SK-N-SH (cell line): ENCODE data around the gene ROBO3. TPM values are rescaled to one million over a fixed set of nuclear protein-coding genes. Genes with fewer than 3 reads are reported as not detected.

ENCODE experiments used
- CTCF ChIA-PET: fragments of 300-600, 350-600 bp; formaldehyde crosslinking; extraction: SDS; loops from one replicate; lab custom pipeline; 2021; lab: Yijun Ruan, JAX
- POLR2A ChIA-PET: fragments of 350-600 bp; sonication (Branson Sonifier 250); formaldehyde crosslinking; extraction: SDS; loops from one replicate; lab custom pipeline; 2020; ENCODE audit warnings: antibody characterized with exemption, inconsistent platforms; lab: Yijun Ruan, JAX
- DNase-seq: peaks from one replicate; pipeline ENCODE4 v3.0.0; 2012
- H2AFZ ChIP-seq: fragments of 200-600 bp; sonication (generic); 2 replicates; pipeline ENCODE4 v1.8.1; 2016; ENCODE audit warnings: antibody characterized with exemption, mild to moderate bottlenecking, low read depth
- H3F3A ChIP-seq: fragments of 200-600 bp; sonication (generic); replicated peaks from 2 replicates; pipeline ENCODE3; 2016; ENCODE audit warnings: antibody characterized with exemption, mild to moderate bottlenecking; ENCODE audit not compliant: insufficient read depth
- H3K27ac ChIP-seq, 2 experiments: fragments of 200-500 bp in 1 of 2; fragments of 200-600 bp in 1 of 2; sonication (Bioruptor generic) in 1 of 2; sonication (generic), shearing (Covaris generic) in 1 of 2; 2 replicates each; pipeline versions ENCODE4 v1.5.1 to v1.6.1; 2014 to 2016; ENCODE audit warnings: low read depth in 2 of 2, inconsistent platforms in 1 of 2, low read length in 1 of 2, mild to moderate bottlenecking in 1 of 2, mixed read lengths in 1 of 2
- H3K27me3 ChIP-seq: fragments of 200-600 bp; sonication (generic), shearing (Covaris generic); 2 replicates; pipeline ENCODE4 v1.6.1; 2016; ENCODE audit warnings: mixed run types; ENCODE audit not compliant: insufficient read depth
- H3K36me3 ChIP-seq, 2 experiments: fragments of 200-500 bp in 1 of 2; fragments of 200-600 bp in 1 of 2; sonication (Bioruptor generic) in 1 of 2; sonication (generic) in 1 of 2; replicated peaks in 1 of 2; 2 replicates each; pipeline versions ENCODE3 to v1.5.1; 2014 to 2016; ENCODE audit warnings: low read length in 1 of 2, mild to moderate bottlenecking in 1 of 2; ENCODE audit not compliant: insufficient read depth in 2 of 2, control insufficient read depth in 1 of 2
- H3K4me1 ChIP-seq, 2 experiments: fragments of 200-500 bp in 1 of 2; fragments of 200-600 bp in 1 of 2; sonication (Bioruptor generic) in 1 of 2; sonication (generic), shearing (Covaris generic) in 1 of 2; 2 replicates each; pipeline versions ENCODE4 v1.5.1 to v1.6.1; 2014 to 2016; ENCODE audit warnings: low read depth in 1 of 2, low read length in 1 of 2, mixed run types in 1 of 2; ENCODE audit not compliant: insufficient read depth in 2 of 2, control insufficient read depth in 1 of 2
- H3K4me2 ChIP-seq: fragments of 200-600 bp; sonication (generic), shearing (Covaris generic); 2 replicates; pipeline ENCODE4 v1.6.1; 2017; ENCODE audit warnings: mixed run types
- H3K4me3 ChIP-seq, 2 experiments: fragments of 200-500 bp in 1 of 2; fragments of 200-600 bp in 1 of 2; sonication (Bioruptor generic) in 1 of 2; sonication (generic), shearing (Covaris generic) in 1 of 2; 2 replicates each; pipeline versions ENCODE4 v1.5.1 to v1.8.1; 2014 to 2016; ENCODE audit warnings: low read depth in 2 of 2, inconsistent platforms in 1 of 2, low read length in 1 of 2, mild to moderate bottlenecking in 1 of 2, mixed read lengths in 1 of 2, moderate library complexity in 1 of 2
- H3K79me2 ChIP-seq: fragments of 200-600 bp; sonication (generic); 2 replicates; pipeline ENCODE4 v1.8.1; 2017; ENCODE audit warnings: mild to moderate bottlenecking; ENCODE audit not compliant: insufficient read depth
- H3K9ac ChIP-seq: fragments of 200-600 bp; sonication (generic); 2 replicates; pipeline ENCODE4 v1.6.1; 2017; ENCODE audit warnings: mixed run types
- H3K9me2 ChIP-seq: fragments of 200-600 bp; sonication (generic); 2 replicates; pipeline ENCODE4 v1.6.1; 2017; ENCODE audit warnings: mixed run types
- H3K9me3 ChIP-seq: fragments of 200-600 bp; sonication (generic); 2 replicates; pipeline ENCODE4 v1.6.1; 2017; ENCODE audit warnings: mixed run types, mild to moderate bottlenecking, moderate library complexity
- H4K20me1 ChIP-seq: fragments of 200-600 bp; sonication (generic); 2 replicates; pipeline ENCODE4 v1.6.1; 2017; ENCODE audit warnings: mild to moderate bottlenecking, mixed run types; ENCODE audit not compliant: insufficient read depth
- EZH2phosphoT487 ChIP-seq: fragments of 200-600 bp; sonication (generic); IDR thresholded peaks from 2 replicates; pipeline ENCODE4 v1.6.1; 2017; ENCODE audit warnings: low read depth, mixed run types, mild to moderate bottlenecking, antibody characterized with exemption, moderate library complexity, borderline replicate concordance
- FOSL2 ChIP-seq: IDR thresholded peaks from 2 replicates; pipeline ENCODE4 v1.4.0; 2012; ENCODE audit warnings: low read depth, mild to moderate bottlenecking, moderate library complexity, borderline replicate concordance
- FOXJ3 ChIP-seq: sonication (generic); formaldehyde crosslinking; IDR thresholded peaks from 2 replicates; pipeline ENCODE4 v1.5.1; 2020; ENCODE audit warnings: mild to moderate bottlenecking, missing genetic modification reagents
- GABPA ChIP-seq: IDR thresholded peaks from 2 replicates; pipeline ENCODE4 v1.4.0; 2012; ENCODE audit warnings: low read depth, mild to moderate bottlenecking
- GATA2 ChIP-seq: sonication (generic); formaldehyde crosslinking; IDR thresholded peaks from 2 replicates; pipeline ENCODE4 v1.5.0; 2020; ENCODE audit warnings: mild to moderate bottlenecking, missing genetic modification reagents
- NFIC ChIP-seq: IDR thresholded peaks from 2 replicates; pipeline ENCODE4 v1.4.0; 2012; ENCODE audit warnings: borderline replicate concordance
- RAD21 ChIP-seq: IDR thresholded peaks from 2 replicates; pipeline ENCODE4 v1.6.1; 2012; ENCODE audit warnings: mild to moderate bottlenecking, low read length
- RFX5 ChIP-seq: IDR thresholded peaks from 2 replicates; pipeline ENCODE4 v1.6.1; 2012; ENCODE audit warnings: mild to moderate bottlenecking, improper control_type of control experiment, low read length
- TEAD4 ChIP-seq: IDR thresholded peaks from 2 replicates; pipeline ENCODE4 v1.4.0; 2012; ENCODE audit warnings: mild to moderate bottlenecking, borderline replicate concordance; ENCODE audit not compliant: insufficient read depth
- WGBS: methylation state at CpG from one replicate; pipeline ENCODE4 v1.1.6; 2017; ENCODE audit warnings: low lambda C conversion rate; 5-methylcytosine and 5-hydroxymethylcytosine counted together
- polyA plus RNA-seq, 3 experiments: library from polyadenylated mRNA; depleted of rRNA; stranded (reverse); fragments of >200 nt; gene quantifications; 2 replicates each; pipeline ENCODE4 v1.2.3, GENCODE V29; 2012
- TF ChIP-seq, protein P1 (sequence below): fragments of 200-600 bp; sonication (generic); IDR thresholded peaks from 2 replicates; pipeline ENCODE4 v1.6.1; 2017; ENCODE audit warnings: antibody characterized with exemption, mild to moderate bottlenecking, moderate library complexity
- TF ChIP-seq, protein P2 (sequence below): IDR thresholded peaks from 2 replicates; pipeline ENCODE4 v1.6.1; 2012; ENCODE audit warnings: mild to moderate bottlenecking, low read depth, low read length, moderate library complexity
- TF ChIP-seq, protein P3 (sequence below): IDR thresholded peaks from 2 replicates; pipeline ENCODE4 v1.4.0; 2012; ENCODE audit warnings: low read depth

ROBO3 gene
- polyA plus RNA-seq, 1 of the 3 experiments (the other 2 are of a cell fraction): 59.8 TPM

DNA sequence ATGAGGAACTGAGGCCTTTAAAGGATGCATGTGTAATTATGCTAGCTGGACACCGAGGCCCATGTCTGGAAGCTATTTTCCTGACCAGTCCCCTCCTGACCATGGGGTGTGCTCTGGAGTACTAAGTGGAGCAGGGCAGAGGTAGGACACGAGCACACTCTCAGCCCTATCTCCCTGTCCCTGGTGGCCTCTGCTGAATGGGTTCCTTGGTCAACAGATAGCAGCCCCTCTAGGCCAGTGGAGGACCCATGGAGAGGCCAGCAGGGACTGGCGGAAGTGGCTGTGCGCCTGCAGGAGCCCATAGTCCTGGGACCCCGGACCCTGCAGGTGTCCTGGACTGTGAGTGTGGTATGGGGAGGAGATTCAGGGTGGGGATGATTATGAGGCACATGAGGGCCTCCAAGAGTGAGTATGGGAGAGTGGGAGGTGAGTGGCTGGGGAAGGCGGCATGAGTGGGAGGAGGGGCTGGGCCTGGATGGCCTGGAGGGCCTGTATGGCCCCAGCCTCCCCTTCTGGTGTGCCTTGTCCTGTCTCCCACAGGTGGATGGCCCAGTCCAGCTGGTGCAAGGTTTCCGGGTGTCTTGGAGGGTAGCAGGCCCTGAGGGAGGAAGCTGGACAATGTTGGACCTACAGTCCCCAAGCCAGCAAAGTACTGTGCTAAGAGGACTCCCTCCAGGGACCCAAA lies 9.5 kb downstream of the ROBO3 start:
- TF ChIP-seq GATA2 (CRISPR knock-in tag) (no peak), RAD21 (no peak), NFIC (no peak), EZH2phosphoT487 (no peak)
- TF ChIP-seq, protein P1, sequence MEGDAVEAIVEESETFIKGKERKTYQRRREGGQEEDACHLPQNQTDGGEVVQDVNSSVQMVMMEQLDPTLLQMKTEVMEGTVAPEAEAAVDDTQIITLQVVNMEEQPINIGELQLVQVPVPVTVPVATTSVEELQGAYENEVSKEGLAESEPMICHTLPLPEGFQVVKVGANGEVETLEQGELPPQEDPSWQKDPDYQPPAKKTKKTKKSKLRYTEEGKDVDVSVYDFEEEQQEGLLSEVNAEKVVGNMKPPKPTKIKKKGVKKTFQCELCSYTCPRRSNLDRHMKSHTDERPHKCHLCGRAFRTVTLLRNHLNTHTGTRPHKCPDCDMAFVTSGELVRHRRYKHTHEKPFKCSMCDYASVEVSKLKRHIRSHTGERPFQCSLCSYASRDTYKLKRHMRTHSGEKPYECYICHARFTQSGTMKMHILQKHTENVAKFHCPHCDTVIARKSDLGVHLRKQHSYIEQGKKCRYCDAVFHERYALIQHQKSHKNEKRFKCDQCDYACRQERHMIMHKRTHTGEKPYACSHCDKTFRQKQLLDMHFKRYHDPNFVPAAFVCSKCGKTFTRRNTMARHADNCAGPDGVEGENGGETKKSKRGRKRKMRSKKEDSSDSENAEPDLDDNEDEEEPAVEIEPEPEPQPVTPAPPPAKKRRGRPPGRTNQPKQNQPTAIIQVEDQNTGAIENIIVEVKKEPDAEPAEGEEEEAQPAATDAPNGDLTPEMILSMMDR: no peak
- POLR2A ChIA-PET: no interaction called here
- Histone ChIP-seq H3F3A (no peaks in the 10 kb centered on the region), H3K36me3 (no peaks in the 10 kb centered on the region), H3K27me3 (peaks cover 6% of the 10 kb centered on the region; the same call in 1 of the 2 replicates), H4K20me1 (no peaks in the 10 kb centered on the region), H3K79me2 (no peaks in the 10 kb centered on the region; the same call in 1 of the 2 replicates), H3K9me3 (no peaks in the 10 kb centered on the region), H3K4me1 (peaks cover 0 to 17% of the 10 kb centered on the region in 2 experiments; a peak in 1 of 4 replicates), H3K9me2 (no peaks in the 10 kb centered on the region), H3K27ac (no peak overlapping the region), H3K4me3 (no peak overlapping the region), H3K9ac (no peak overlapping the region), H3K4me2 (no peak overlapping the region), H2AFZ (no peak overlapping the region)
- CTCF ChIA-PET: interaction anchor here (1.0 to 1.4 kb wide), 2 partner anchors 9 to 37 kb away, joined by 5 read pairs; no protein-coding TSS in a partner anchor
- 86% methylated on average over 6 of the region's 7 CpGs for WGBS
- DNase-seq: no peak

DNA sequence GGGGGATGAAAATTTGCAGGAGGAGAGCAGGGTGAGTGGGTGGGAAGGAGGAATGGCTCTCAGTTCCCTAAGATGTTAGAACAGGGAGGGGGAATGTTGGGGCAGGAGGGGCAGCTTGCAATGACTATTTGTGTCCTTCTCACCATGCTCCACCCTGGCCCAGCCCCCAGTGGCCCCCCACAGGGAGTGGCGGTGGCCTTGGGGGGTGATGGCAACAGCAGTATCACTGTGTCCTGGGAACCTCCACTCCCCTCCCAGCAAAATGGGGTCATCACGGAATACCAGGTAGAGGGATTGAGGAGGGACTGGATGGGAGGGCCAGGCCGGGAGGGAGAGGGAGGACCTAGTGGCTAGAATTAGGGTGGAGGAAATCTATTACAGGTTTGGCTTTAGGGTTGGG lies 10.2 kb downstream of the ROBO3 start:
- TF ChIP-seq GATA2 (CRISPR knock-in tag) (no peak), RFX5 (no peak), RAD21 (no peak), FOSL2 (no peak), GABPA (no peak), FOXJ3 (CRISPR knock-in tag) (no peak), NFIC (no peak), TEAD4 (no peak)
- TF ChIP-seq, protein P2, sequence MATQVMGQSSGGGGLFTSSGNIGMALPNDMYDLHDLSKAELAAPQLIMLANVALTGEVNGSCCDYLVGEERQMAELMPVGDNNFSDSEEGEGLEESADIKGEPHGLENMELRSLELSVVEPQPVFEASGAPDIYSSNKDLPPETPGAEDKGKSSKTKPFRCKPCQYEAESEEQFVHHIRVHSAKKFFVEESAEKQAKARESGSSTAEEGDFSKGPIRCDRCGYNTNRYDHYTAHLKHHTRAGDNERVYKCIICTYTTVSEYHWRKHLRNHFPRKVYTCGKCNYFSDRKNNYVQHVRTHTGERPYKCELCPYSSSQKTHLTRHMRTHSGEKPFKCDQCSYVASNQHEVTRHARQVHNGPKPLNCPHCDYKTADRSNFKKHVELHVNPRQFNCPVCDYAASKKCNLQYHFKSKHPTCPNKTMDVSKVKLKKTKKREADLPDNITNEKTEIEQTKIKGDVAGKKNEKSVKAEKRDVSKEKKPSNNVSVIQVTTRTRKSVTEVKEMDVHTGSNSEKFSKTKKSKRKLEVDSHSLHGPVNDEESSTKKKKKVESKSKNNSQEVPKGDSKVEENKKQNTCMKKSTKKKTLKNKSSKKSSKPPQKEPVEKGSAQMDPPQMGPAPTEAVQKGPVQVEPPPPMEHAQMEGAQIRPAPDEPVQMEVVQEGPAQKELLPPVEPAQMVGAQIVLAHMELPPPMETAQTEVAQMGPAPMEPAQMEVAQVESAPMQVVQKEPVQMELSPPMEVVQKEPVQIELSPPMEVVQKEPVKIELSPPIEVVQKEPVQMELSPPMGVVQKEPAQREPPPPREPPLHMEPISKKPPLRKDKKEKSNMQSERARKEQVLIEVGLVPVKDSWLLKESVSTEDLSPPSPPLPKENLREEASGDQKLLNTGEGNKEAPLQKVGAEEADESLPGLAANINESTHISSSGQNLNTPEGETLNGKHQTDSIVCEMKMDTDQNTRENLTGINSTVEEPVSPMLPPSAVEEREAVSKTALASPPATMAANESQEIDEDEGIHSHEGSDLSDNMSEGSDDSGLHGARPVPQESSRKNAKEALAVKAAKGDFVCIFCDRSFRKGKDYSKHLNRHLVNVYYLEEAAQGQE: no peak
- TF ChIP-seq, protein P3, sequence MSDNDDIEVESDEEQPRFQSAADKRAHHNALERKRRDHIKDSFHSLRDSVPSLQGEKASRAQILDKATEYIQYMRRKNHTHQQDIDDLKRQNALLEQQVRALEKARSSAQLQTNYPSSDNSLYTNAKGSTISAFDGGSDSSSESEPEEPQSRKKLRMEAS: no peak
- TF ChIP-seq, protein P1: no peak
- Histone ChIP-seq H3K4me1 (peaks cover 0 to 17% of the 10 kb centered on the region in 2 experiments; a peak in 1 of 4 replicates), H3K4me3 (peak overlapping the region; percentile 73 to 80; a peak in 3 of 4 replicates), H3K36me3 (no peaks in the 10 kb centered on the region), H3F3A (no peaks in the 10 kb centered on the region), H3K27ac (no peak overlapping the region), H3K9me3 (no peaks in the 10 kb centered on the region), H2AFZ (peak overlapping the region; percentile 89), H3K79me2 (no peaks in the 10 kb centered on the region; the same call in 1 of the 2 replicates), H3K4me2 (peak overlapping the region; percentile 96), H3K27me3 (no peaks in the 10 kb centered on the region), H3K9ac (peak overlapping the region; percentile 97; the same call in 1 of the 2 replicates), H4K20me1 (no peaks in the 10 kb centered on the region), H3K9me2 (no peaks in the 10 kb centered on the region)
- WGBS: 97% methylated on average over 3 of the region's 3 CpGs
- DNase-seq: no peak
- ChIA-PET CTCF (interaction anchor here (1.0 to 5.0 kb wide), 19 partner anchors 9 to 251 kb away, joined by 3 to 55 read pairs (median 6); partner anchors contain the start of genes CCDC15, NRGN and ROBO3), POLR2A (interaction anchor here (1.2 to 1.4 kb wide), 2 partner anchors 76 to 207 kb away, joined by 3 to 6 read pairs; no protein-coding TSS in a partner anchor)
